NCI-H128 (cell line): ENCODE data around the gene ZBTB34.

ENCODE experiments used
- DNase-seq: peaks from one replicate; lab custom pipeline; 2025; ENCODE audit not compliant: unreplicated experiment; lab: John Stamatoyannopoulos, UW

Gene ZBTB34

DNA sequence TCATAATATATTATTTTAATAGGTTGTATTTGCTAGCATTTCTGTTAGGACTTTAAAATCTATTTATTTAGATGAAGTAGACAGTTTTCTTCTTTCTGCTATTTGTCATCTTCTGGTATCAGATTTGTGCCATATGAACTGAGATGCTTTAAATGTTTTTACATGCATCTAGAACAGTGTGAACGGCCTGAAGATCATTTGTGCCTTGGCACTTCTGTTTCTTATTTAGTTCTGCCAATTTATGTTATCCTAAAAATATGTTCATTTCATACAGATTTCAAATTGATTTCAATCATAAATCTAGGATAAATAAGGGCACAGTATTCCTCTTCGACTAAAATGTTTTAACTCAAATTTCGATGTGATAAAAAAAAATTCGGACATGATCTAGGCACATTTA is 16.1 kb downstream of the ZBTB34 start:
- DNase-seq, result no peak

DNA sequence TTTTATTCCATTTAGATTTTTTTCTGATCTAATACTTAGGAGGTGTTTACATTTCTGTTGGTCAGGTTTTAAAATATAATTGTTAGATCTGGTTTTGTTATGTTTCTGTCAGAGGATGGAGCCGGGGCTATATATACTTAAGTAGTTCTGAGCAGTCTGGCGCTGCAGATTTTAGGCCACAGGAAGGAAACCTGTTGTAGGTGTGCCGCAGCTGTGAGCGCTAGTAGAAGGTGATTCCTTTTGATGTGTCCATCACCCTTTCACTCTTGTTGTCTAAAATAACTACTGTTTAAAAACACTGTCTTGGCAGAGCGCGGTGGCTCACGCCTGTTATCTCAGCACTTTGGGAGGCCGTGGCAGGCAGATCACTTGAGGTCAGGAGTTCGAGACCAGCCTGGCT is 17.0 kb downstream of the ZBTB34 start:
- no peak for DNase-seq

DNA sequence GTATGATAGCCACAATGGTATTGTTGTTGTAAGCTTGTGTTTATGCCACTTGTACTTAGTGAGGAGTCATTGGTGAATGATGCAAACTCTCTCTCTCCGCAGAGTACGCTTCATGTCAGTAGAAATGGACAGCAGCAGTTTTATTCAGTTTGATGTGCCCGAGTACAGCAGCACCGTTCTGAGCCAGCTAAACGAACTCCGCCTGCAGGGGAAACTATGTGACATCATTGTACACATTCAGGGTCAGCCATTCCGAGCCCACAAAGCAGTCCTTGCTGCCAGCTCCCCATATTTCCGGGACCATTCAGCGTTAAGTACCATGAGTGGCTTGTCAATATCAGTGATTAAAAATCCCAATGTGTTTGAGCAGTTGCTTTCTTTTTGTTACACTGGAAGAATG is 18.8 kb downstream of the ZBTB34 start:
- no peak for DNase-seq

DNA sequence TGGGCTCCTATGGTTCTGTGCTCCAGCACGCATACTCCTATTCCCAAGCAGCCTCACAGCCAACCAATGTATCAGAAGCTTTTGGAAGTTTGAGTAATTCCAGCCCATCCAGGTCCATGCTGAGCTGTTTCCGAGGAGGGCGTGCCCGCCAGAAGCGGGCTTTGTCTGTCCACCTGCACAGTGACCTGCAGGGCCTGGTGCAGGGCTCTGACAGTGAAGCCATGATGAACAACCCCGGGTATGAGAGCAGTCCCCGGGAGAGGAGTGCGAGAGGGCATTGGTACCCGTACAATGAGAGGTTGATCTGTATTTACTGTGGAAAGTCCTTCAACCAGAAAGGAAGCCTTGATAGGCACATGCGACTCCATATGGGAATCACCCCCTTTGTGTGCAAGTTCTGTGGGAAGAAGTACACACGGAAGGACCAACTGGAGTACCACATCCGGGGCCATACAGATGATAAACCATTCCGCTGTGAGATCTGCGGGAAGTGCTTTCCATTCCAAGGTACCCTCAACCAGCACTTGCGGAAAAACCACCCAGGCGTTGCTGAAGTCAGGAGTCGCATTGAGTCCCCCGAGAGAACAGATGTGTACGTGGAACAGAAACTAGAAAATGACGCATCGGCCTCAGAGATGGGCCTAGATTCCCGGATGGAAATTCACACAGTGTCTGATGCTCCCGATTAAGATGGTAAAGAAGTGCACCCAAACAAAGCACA is 19.9 kb downstream of the ZBTB34 start:
- no peak for DNase-seq

DNA sequence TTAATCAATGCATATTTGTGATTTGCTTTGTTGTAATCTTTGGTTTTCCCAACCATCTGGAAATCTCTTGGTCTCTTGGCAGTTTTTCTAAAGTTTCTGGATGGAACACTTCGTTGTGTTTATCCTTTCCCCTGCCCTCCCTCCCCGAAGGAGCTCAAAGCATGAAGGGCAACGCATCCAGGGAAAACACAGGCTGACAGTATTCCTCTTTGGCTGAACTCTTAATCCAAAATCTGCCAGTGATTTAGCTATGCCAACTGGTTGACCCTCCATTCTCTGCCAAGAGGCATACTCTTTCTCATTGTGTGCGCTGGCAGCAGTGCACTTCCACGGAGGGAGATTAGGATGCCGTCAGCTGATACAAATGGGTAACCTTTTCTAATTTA is 20.5 kb downstream of the ZBTB34 start:
- DNase-seq, result no peak

DNA sequence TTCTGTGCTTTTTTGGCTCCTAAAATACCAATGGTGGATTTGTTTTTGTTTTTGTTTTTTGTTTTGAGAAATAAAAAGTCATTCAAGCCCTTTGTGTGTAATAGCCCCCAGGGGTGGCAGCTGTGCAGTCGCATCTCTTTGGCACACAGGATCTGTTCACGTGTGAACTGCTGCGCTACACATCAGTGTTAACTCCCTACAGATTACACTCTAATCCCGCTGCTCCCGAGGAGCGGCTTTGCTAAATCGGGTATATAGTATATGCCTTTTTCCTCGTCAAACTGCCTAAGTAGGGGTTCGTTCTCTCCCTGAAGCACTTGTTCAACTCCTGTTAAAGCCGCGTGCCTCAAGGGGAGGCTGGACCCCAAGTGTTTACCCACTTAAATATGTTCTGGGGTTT is 22.3 kb downstream of the ZBTB34 start:
- no peak for DNase-seq

DNA sequence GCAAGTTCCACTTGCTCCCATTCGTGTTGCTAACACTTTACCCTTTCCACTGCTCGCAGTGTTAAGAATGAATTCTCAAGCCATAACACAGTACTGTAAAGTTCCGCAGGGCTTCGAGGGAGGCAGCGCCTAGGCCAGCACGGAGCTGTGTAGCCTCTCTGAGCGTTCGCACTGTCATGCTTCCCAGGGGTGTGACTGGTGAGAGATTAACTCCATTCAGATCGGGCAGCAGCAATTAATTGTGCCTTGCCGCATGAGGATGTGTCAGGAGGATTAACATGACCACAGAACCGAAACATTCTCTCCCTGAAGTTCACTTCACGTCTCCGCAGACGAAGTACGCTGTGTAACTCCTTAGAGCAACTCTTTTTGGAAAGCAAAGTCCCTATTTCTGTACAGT is 23.2 kb downstream of the ZBTB34 start:
- no peak for DNase-seq

DNA sequence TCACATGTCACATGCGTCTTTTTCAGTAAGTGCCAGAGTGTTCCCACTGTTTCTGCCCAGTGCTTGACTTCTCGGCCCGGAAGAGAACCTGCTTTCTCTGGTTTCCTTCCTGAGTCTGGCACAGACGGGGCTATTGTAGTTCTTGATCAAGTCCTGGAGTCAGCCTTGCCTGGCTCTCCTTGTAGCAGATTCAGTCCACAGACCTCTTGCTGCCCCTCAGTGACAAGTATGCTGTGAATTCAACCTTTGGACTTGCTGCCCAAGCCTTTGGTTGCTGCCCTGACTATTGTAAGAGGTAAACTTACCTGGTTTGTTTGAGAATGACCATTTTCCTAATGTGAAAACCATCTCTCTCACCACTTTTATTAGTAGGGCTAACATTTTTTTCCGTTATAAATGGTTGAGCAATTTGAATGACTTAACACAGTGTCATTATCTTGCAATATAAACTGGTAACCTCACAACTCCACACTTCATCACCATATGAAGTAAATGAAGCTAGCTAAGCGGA is 24.7 kb downstream of the ZBTB34 start:
- no peak for DNase-seq

DNA sequence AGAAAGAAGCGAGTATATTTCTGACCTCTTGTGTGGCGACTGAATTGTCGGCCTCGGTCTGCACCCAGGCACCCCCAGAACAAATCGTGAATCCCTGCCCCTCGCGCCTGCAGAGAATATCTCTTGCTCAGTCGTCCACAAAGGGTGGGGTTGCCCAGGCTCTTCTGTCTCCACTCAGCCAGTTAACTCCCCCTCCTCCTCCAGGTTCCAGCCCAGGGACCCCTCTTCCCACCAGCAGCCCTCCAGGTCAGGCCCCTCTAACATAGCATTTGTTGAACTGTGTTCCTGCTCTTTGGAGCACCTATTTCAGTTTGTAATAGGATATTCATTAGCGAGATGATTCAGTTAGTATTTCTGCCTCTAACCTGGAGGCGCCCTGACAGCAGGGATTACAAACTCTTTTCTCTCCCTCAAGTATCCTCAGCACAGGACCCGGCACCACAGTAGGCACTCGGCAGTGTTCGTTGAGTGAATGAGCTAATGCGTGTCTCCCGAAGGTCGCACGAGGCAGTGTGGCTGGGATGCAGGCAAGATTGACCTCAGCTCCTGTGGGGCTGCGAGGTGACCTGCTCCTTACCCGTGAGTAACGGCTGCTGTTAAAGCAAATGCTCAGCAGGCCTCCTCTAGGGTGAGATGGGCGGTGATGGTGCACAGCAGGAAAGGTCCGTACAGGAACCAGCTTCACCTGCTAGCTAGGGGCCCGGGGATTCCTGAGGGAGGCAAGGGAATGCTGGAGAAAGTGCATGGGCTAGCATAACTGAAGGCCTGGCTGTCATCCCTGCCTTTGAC is 25.8 kb downstream of the ZBTB34 start:
- no peak for DNase-seq

DNA sequence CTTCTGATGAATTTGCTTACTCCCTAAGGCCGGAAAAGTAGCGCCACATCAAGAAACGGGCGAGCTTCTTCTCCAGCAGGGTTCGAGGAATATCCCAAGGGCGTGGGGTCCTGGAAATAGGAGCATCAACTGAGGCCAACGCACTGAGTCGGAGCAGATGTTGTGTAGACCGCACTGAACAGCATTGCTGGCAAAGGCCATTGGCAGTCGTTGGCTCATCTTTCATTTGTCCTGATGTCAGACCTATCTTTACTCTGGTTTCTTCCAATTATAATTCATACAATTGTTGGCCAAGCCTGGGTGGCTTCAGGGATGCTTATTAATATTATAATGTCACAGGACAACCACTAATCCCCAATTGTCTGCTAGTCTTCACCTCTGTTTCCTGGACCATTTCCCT is 26.5 kb downstream of the ZBTB34 start:
- DNase-seq, result no peak

DNA sequence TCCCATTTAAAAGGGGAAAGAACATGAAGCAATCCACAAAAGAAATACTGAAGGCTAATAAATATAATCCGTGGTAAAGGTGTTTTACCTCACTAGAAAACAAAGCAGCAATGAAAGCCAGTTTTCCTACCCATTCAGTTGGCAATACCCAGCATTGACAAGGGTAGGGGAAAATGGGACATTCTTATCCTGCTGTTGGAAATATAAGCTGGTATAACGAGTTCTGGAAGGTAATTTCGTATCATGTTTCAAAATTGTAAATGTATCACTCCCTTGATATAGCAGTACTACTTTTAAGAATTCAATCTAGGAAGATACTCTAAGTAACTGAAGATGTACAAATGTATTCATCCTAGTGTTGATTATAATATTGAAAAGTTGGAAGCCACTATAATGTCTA is 31.2 kb downstream of the ZBTB34 start:
- DNase-seq, result no peak

DNA sequence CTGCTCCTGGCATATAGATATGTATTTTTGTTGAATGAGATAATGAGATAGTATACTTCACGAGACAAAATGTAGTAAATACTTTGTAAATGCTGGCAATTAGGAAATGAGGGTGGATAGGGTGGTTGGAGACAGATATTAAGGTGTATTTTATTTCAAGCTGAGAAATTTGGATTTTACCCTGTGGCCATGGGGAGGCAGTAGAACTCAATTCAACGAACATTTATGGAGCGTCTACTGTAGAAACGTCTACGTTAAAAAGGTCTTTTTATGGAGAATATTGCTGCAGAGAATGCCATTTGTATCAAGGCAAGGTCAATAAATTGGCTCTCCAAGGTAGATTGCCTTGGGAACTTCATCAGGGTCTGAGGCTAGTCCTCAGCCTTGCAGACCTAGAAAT is 32.6 kb downstream of the ZBTB34 start:
- no peak for DNase-seq

DNA sequence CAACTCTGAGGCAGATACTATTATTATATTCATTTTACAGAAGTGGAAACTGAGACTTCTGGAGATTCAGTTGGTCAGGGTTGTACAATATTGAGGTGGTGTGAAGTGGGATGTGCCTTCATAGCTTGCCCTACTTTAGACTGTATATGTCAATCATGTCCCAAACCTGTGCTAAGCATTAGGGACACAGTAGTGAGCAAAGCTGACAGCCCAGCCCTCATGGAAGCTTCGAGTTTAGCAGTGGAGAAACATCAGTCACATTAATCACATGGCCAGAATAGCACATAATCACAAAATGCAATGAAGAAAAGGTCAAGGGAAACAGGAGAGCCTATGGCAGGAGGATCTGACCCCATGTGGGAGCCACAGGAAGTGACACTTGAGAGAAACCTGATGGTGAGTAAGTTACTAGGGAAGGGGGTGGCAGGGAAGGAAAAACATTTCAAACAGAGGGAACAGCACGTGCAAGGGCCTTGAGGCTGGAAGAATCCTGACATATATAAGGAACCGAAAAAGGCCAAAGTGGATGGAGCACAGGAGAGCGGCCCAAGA is 33.7 kb downstream of the ZBTB34 start:
- no peak for DNase-seq

DNA sequence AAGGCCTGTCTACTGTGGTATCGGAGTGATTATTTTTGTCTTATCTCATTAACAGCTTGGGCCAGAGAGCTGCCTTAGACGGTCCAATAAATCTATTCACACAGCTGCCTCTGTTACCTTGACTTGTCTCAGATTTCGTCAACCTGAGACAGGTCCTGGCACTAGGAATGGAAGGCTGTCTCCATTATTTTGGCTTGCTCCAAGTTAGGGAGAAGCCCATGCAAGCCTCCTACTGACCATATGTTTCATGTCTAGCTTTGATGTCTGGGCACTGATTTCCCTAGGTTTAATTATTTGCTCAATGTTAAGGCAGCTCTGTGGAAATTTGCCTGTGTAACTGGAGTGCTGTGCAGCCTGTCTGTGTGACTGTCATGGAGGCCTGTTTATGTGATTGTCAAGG is 41.8 kb downstream of the ZBTB34 start:
- no peak for DNase-seq

DNA sequence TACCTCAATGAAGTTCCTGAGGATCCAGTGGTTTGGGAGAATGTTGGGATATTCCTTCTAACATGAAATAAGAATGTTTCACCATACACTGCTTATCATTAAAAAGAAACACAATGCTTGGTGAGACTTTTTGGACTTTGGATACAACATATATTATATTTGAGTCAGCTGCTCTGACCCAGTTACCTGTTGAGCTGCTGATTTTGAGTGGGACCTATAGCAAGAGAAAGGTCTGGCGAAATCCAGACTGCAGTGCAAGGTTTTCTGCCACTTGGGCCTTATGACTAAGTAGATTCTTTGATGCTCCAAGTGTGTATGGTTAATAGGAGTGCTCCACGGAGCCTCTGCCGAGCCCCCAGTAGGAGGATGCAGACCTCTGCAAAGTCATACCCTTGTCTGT is 44.1 kb downstream of the ZBTB34 start:
- no peak for DNase-seq

DNA sequence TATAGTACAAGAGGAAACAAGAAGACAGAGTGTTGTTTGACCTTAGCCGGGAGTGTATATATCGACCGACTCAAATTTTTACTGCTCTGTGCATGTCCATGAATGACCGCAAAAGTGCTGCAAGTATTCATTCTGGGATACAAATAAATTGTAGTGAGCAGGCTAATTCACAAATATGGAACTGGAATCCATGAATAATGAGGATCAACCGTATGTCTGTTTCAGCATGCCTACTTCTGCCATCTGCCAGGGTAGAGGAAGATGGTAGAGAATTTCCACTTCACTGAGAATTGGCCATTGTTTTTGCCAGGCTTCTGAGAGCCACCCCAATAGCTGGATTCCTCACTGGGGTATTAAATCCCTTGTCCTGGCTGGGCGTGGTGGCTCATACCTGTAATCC is 45.7 kb downstream of the ZBTB34 start:
- DNase-seq, result no peak

DNA sequence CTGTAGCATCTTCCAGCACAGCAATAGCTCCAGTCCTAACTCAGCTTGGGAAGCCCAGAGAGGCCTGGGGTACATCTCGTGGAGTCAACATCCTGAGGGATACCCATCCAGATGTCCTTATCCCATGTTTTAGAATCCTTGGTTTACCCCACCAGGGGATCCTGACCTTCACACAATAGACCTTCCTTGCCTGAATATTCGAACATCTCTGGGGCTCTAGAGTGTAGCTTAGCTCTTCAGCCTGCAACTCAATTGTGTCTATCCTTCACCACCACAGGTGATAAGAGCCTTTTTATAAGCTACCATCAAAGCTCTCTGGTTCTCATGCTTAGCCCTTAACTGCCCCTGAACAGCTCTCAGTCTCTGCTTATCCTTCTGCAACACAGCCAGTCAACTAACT is 46.6 kb downstream of the ZBTB34 start:
- no peak for DNase-seq

DNA sequence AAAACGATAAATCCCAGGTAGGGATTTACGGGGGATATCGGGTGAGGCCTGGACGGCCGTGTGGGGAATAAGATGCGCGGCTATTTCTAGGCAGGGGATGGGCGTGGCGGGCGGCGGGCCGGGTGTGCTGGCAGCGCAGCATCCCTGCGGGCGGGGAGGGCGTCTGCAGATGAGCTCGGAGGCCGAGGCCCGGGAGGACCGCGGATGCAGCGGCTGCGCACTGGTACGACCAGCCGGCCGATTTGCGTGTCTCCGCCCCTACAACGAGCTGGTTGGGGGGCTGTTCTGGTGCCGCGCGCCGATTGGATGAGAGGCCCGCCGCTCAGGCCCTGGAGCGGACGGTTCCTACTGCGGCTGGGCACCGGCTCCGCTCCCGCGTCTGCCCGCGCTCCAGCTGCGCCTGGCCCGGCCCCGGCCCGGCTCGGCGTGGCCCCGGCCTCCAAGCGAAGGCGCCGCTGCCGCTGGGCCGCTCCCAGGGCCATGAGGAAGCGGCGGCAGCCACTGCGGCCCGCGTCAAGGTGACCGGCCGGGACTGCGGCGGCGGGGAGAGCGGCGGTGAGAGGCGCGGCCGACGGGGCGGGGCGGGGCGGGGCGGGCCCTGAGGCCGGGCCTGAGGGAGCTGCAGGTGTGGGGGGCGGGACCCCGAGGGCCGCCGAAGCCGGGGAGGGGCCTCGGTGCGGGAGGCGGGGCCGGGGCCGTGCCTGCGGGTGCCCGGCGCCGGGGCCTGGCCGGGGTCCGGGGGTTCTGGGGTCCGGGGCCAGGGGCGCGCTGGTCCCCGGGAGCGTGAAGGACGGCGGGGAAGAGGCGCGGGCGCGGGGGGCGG is 54.2 kb downstream of the ZBTB34 start, which contains the start of gene RALGPS1:
Gene RALGPS1, plus strand, starts transcription at position 325 of the 823 bp plus-strand sequence. CDS start 47,508 bp downstream, outside the sequence.
- DNase-seq, result peak; percentile 96

DNA sequence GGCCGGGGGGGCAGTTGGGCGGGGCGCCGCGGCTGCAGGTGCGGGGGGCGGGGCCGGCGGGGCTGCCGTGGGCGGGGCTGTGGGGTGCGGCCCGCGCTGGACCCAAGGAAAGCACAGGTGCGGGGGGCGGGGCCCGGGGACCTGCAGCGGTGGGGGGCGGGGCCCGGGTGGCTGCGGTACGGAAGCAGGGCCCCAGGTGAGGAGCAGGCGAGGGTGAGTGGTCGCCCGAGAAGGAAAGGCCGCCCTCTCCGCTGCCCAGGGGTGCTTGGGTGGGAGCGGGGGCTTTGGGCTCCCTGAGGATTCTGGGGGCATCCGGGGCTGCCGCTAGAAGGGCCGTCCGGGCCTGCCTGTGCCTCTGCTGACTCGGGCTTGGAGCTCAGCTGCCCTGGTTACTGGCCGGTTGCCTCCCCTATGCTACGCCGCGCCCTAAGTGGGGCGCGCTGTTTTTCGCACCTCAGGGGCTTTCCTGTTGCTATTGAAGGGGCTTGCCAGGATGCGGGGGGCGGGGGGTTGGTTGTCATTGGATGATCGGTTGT is 54.9 kb downstream of the ZBTB34 start:
- peak; percentile 52 for DNase-seq

DNA sequence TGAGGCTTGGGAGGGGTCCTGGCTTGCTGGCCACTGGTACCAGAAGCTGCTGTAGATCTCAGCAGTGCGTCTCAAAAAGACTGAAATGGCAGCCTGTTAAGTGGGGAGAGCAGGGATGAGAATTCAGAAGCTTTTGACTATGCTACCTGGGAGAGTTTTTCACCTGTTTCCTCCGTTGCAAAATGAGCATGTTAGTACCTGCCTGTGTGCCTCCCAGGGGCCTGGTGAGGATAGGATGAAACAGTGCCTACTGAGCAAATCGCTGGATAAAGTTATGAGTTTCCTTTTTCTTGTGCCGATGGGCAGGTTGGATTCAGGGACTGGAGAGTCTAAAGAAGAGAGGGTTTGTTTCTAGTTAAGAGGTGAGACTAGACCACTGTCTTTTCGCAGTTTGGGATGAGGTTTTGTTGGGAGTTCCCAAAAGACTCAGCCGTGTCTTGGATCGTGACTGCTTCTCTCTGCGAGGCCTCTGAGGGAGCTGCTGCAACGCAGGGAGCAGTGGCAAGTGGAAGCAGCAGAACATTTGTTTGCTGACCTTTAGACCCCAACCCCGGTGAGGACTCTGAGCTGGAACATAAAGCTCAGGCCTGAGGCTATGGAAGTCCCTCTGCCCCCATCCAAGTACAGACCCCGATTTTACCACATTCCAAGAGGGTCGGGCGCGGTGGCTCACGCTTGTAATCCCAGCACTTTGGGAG is 55.6 kb downstream of the ZBTB34 start:
- DNase-seq, result no peak
